ENCODE results near the gene HSPBP1. TPM values are rescaled to one million over a fixed set of nuclear protein-coding genes. Genes with fewer than 3 reads are reported as not detected.

Gene HSPBP1
- total and polyA plus RNA-seq, 2 donors (not counting 3 experiments of a cell fraction or from before 2014, with no cell fraction given), result 30.4 to 47.5 TPM

DNA sequence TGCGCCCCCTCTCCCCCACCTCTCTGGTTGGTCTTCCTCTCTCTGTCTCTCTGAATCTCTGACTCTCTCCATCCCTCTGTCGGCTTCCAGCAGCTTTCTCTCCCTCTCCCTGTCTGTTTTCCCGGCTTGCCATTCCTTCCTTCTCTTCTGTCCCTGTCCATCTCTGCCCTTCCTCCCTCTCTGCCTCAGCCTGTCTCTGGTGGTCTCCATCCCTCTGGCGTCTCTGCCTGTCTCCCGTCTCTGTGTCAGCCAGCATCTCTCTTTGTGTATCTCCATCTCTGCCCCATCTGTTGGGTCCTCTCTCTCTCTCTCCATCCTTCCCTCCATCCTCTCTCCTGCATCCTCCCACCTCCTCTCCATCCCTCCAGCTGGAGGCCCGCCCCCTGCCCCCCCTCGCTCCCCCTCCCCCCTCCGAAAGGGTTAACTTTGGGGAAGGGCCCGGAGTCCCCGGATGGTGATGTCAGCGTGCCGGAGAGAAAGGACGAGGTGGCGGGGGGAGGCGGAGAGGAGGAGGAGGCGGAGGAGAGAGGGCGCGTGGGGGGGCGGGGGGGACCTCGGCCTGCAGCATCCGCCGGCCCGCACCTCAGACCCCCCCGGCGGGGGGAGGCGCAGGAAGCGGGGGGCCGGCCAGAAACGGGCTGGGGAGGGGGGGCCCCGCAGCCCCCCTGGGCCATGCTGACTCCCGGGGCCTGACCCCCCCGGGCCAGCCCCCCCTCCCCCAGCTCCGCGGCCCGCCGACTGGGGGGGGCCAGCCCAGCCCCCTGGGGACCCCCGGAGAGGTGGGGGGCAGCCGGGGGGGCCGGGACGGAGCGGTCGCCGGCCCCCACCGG lies 3.9 kb upstream of the HSPBP1 start, which contains the start of gene BRSK1:
Gene BRSK1, plus strand, starts transcription at position 450 of the 830 bp plus-strand sequence. CDS start 446 bp downstream, outside the sequence.
- Histone ChIP-seq H3K27me3 (ENCODE audit: control insufficient read depth in 2 of 2, insufficient read depth in 2 of 2, low read length in 2 of 2) (peaks cover 5 to 6% of the 10 kb centered on the region in 2 experiments), H3K9me3 (replicated peaks; ENCODE audit: control insufficient read depth, insufficient read depth, low read length) (no peaks in the 10 kb centered on the region), H3K4me3 (replicated peaks in 1 of 3; ENCODE audit: insufficient read depth in 1 of 3, low read depth in 1 of 3, low read length in 3 of 3) (no peak within 1 kb of the TSS), H3K79me2 (ENCODE audit: control insufficient read depth, insufficient read depth, low read length) (no peaks in the 10 kb centered on the region), H3K9me1 (replicated peaks; ENCODE audit: control insufficient read depth, extremely low read depth, insufficient read depth, low read length) (no peaks in the 10 kb centered on the region), H3K4me1 (ENCODE audit: control insufficient read depth, extremely low read depth, insufficient read depth, low read length) (peaks cover 3% of the 10 kb centered on the region), H4K20me1 (replicated peaks; ENCODE audit: control insufficient read depth, extremely low read depth, insufficient read depth, low read length) (no peaks in the 10 kb centered on the region), H3K4me2 (ENCODE audit: insufficient read depth, low read length) (no peak within 1 kb of the TSS), H2AFZ (ENCODE audit: low read depth, low read length) (no peak within 1 kb of the TSS), H3K27ac (ENCODE audit: insufficient read depth, low read depth, low read length) (no peak within 1 kb of the TSS), H3K36me3 (ENCODE audit: control insufficient read depth in 2 of 2, extremely low read depth in 1 of 2, insufficient read depth in 2 of 2, low read length in 2 of 2) (no peaks in the 10 kb centered on the region), H3K9ac (replicated peaks; ENCODE audit: extremely low read depth, insufficient read depth, low read length) (no peak within 1 kb of the TSS)
- POLR2A ChIA-PET, result no interaction called here
- DNase-seq (ENCODE audit: low read depth, low spot score) (no peak), FAIRE-seq (no peak)
- dilution Hi-C loops (cut with MboI; ENCODE audit: extremely low pct_ligation_motif_present, low sequenced_read_pairs) (no loop called here), intact Hi-C loops (cut with micrococcal nuclease) (no loop called here)
- no TSS peak for BruUV-seq (replicated peaks)
- CTCF ChIA-PET, result interaction anchor here (1.2 kb wide), 1 partner anchor 8 kb away, joined by 3 read pairs; no protein-coding TSS in a partner anchor
- no peak for TF ChIP-seq POLR2A (IDR thresholded peaks at IDR 0.05; ENCODE audit: low read depth, low read length)
- peak; percentile 58 for TF ChIP-seq EZH2 (IDR thresholded peaks at IDR 0.05; ENCODE audit: borderline replicate concordance, low read depth, low read length, severe bottlenecking)

DNA sequence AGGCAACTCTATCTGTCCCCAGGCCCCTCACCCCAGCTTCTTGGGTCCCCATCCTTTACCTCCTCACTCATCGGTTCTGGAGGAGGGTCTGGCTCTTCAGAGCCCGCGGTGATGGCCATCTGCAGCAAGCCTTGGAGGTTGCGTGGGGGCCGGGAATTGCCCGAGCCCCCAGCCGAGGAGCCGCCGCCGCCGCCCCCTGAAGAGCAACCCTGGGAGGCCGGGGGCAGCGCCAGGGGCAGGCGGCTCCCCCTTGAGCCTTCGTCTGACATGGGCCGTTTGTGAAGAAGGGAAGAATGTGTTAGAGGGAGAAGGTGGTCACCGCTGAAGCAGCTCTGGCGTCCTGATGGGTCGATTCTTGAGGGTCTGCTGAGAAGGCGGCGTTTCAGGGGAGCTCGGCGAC lies 570 bp downstream of the HSPBP1 start:
- FAIRE-seq, result no peak
- POLR2A ChIA-PET, result interaction anchor here (0.7 to 2.0 kb wide), 4 partner anchors 20 to 198 kb away, joined by 3 to 8 read pairs (median 6); partner anchors contain the start of genes PPP6R1 and UBE2S
- dilution Hi-C loops (cut with MboI; ENCODE audit: extremely low pct_ligation_motif_present, low sequenced_read_pairs) (no loop called here), intact Hi-C loops (cut with micrococcal nuclease) (no loop called here)
- H3K79me2 ChIP-seq (ENCODE audit: control insufficient read depth, insufficient read depth, low read length), result no peaks in the 10 kb centered on the region
- TF ChIP-seq, protein P1, sequence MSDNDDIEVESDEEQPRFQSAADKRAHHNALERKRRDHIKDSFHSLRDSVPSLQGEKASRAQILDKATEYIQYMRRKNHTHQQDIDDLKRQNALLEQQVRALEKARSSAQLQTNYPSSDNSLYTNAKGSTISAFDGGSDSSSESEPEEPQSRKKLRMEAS (IDR thresholded peaks at IDR 0.05; ENCODE audit: insufficient read depth, insufficient read length), result no peak
- no peak for TF ChIP-seq POLR2AphosphoS5 (IDR thresholded peaks at IDR 0.05; ENCODE audit: insufficient read depth, low read depth, low read length)
- no peak for TF ChIP-seq EZH2 (IDR thresholded peaks at IDR 0.05; ENCODE audit: borderline replicate concordance, low read depth, low read length, severe bottlenecking)
- no peak for TF ChIP-seq MYC (IDR thresholded peaks at IDR 0.05; ENCODE audit: low read depth, low read length)
- no peak for TF ChIP-seq POLR2A (IDR thresholded peaks at IDR 0.05; ENCODE audit: low read depth, low read length)
- no peak for TF ChIP-seq GATA2 (IDR thresholded peaks at IDR 0.05; ENCODE audit: insufficient read depth, insufficient read length, low read depth, low read length)
- no peak for TF ChIP-seq JUN (IDR thresholded peaks at IDR 0.05; ENCODE audit: borderline replicate concordance, insufficient read depth, insufficient read length, low read depth)
- TF ChIP-seq FOS (IDR thresholded peaks at IDR 0.05; ENCODE audit: borderline replicate concordance, insufficient read depth, low read length), result no peak
- TF ChIP-seq CTCF (IDR thresholded peaks at IDR 0.05; ENCODE audit: extremely low read depth in 1 of 2, insufficient read depth in 1 of 2, low read depth in 1 of 2, low read length in 2 of 2), result no peak
- peak overlapping the region; percentile 25 for H3K4me2 ChIP-seq (ENCODE audit: insufficient read depth, low read length)
- H3K27ac ChIP-seq (ENCODE audit: insufficient read depth, low read depth, low read length), result no peak overlapping the region
- H3K9ac ChIP-seq (replicated peaks; ENCODE audit: extremely low read depth, insufficient read depth, low read length), result peak overlapping the region; percentile 64
- BruUV-seq (replicated peaks), result TSS peak; percentile 23
- CTCF ChIA-PET, result interaction anchor here (1.5 kb wide), 1 partner anchor 12 kb away, joined by 6 read pairs; no protein-coding TSS in a partner anchor
- no peak for DNase-seq (ENCODE audit: low read depth, low spot score)
- H3K27me3 ChIP-seq (ENCODE audit: control insufficient read depth in 2 of 2, insufficient read depth in 2 of 2, low read length in 2 of 2), result peaks cover 5 to 6% of the 10 kb centered on the region in 2 experiments
- H3K9me1 ChIP-seq (replicated peaks; ENCODE audit: control insufficient read depth, extremely low read depth, insufficient read depth, low read length), result no peaks in the 10 kb centered on the region
- H3K4me1 ChIP-seq (ENCODE audit: control insufficient read depth, extremely low read depth, insufficient read depth, low read length), result peaks cover 3% of the 10 kb centered on the region
- H3K9me3 ChIP-seq (replicated peaks; ENCODE audit: control insufficient read depth, insufficient read depth, low read length), result no peaks in the 10 kb centered on the region
- H3K36me3 ChIP-seq (ENCODE audit: control insufficient read depth in 2 of 2, extremely low read depth in 1 of 2, insufficient read depth in 2 of 2, low read length in 2 of 2), result peaks cover 0 to 2% of the 10 kb centered on the region in 2 experiments
- H2AFZ ChIP-seq (ENCODE audit: low read depth, low read length), result peak overlapping the region; percentile 98
- H4K20me1 ChIP-seq (replicated peaks; ENCODE audit: control insufficient read depth, extremely low read depth, insufficient read depth, low read length), result no peaks in the 10 kb centered on the region
- H3K4me3 ChIP-seq (replicated peaks in 1 of 3; ENCODE audit: insufficient read depth in 1 of 3, low read depth in 1 of 3, low read length in 3 of 3), result peak overlapping the region; percentile 66 to 96 (median 79)
